GM19438 (cell line): ENCODE measurements around the gene AKAP7.
"Not testable (repeated sequence)": the region's sequence is repeated elsewhere in the genome, so short reads cannot be mapped to it uniquely, and the experiment has no call there.

Source experiments
- ATAC-seq: cut with Tn5 transposase; IDR thresholded peaks from one replicate; pipeline ENCODE4 v1.9.1; 2021; ENCODE audit warnings: low read depth; ENCODE audit not compliant: unreplicated experiment

AKAP7 gene

DNA sequence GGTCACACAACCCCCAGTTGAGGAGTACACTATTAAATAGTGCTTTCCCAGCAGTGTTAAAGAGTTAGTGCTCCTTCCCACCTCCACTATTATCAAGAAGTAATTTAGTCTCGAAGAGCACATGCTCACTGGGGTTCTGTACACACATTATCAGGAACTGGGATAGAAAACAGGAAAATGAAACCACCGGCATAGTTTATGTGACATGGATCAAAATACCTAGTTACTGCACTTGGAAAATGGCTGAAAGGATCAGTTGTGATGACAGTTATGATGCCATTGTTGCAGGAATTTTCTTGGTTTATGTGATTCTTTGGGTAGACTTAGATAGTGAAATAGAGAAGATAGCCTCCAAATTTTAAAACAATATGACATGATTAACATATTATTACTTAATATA lies 152.9 kb downstream of the AKAP7 start:
- no peak for ATAC-seq

DNA sequence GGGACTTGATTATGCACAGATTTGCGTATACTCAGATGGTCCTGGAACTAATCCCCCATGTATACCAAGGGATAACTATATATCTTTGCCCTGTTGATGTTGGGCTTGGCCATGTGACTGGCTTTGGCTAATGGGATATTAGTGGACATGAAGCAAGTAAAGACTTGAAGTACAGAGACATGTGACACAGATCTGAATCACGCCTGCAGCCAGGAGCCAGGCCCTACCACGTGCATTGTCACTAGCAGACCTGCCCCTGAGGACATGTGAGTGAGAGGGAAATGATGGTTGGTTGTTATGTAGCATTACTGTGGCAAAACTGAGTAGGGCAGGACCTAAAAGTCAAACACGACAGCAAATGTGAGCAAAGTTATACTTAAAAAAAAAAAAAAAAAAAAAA lies 155.7 kb downstream of the AKAP7 start:
- no peak for ATAC-seq

DNA sequence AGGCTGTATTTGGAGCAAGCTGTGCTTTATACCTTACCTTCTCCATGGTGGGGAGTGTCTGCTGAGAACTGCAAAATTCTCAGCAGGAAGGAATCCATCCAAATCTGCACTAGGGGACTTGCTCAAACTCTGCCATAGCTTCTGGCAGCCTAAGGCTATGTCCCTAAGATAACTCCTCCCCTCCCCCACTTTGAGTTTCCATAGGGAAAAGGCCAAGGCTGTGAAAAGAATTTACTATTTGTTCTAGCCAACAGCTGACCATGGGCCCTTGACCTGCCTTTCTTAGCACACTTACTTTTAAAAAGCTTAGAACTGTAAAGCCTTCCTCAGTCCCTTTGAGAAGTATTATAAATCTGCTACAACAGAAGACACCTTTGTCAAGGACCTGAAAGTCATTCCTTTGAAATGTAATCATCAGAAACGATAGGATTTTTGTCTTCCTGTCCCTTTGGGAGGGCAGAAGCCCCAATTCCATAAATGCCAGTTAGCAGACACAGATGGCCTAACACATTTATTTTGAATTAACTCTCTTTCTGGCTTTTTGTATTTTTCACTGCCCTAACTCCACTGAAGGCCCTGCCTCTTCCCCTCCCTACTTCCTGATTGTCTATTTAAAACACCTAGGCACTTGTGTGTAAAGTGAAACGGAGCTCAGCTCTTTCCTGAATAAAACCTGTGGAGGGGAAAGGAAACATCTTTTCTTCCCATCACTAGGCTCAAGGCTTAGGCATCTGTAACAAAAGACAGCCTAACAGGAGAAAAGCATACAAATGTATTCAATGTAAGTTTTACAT lies 157.1 kb downstream of the AKAP7 start:
- no peak for ATAC-seq

DNA sequence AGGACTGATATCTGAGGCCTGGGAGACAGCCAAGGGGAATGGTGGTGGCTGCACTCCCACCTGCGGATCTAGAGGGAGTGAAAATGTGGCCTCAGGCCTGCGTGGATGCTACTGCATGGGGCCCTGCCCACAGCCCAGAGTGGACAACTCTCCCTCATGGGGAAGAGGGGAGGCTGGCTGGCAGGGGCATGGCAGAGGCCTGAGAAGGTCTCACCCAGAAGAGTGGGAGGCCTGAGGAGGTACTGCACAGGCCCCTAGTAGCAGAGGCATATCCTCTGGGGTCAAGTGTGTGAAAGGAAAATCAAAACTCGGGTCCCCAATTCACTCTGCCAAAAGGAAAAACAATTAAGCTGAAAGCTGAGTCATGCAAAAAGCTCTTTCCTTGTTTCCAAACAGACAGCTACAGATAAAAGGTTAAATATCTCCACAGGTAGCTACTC lies 158.2 kb downstream of the AKAP7 start:
- ATAC-seq, result no peak

DNA sequence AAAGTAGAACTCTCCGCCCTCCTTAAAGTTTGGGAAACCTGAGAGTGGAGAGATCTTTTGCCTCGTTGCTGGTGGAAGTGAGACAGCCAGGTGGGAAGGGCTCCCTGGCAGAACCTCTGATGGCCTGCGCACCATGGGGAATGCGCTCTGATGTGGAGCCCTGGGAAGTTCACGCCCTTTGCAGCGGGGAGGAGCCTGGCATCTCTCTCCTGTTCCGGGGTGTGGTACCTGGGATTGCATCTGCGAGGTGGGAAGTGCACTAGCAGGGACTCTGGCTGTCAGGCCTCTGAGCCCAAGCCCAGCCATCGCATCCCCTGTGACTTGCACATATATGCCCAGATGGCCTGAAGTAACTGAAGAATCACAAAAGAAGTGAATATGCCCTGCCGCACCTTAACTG lies 159.8 kb downstream of the AKAP7 start:
- ATAC-seq, result no peak

DNA sequence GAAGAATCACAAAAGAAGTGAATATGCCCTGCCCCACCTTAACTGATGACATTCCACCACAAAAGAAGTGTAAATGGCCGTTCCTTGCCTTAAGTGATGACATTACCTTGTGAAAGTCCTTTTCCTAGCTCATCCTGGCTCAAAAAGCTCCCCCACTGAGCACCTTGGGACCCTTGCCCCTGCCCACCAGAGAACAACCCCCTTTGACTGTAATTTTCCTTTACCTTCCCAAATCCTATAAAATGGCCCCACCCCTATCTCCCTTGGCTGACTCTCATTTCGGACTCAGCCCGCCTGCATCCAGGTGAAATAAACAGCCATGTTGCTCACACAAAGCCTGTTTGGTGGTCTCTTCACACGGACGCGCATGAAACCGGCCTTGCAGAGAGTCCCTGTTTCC lies 165.6 kb downstream of the AKAP7 start:
- not testable (repeated sequence) for ATAC-seq

DNA sequence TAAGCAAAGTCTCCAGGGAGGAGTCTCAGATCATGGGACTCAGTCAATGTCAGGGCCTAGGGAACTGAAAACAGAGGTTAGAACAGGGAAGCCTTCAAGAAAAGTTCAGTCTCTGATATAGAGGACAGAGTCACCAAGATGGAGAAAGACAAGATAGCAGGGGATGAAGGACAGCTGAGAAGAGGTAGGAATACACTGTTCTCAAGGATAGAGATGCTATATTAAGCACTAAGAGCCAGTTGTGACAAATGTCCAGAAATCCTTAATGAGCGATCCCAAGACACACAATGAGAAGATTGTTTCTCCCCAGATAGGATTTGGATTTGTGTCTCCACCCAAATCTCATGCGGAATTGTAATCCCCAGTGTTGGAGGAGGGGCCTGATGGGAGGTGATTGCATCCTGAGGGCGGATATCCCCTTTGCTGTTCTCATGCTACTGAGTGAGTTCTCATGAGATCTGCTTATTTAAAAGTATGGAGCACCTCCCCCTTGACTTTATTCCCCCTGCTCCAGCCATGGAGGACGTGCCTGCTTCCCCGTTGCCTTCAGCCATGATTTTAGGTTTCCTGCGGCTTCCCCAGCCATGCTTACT lies 168.2 kb downstream of the AKAP7 start:
- ATAC-seq, result no peak

DNA sequence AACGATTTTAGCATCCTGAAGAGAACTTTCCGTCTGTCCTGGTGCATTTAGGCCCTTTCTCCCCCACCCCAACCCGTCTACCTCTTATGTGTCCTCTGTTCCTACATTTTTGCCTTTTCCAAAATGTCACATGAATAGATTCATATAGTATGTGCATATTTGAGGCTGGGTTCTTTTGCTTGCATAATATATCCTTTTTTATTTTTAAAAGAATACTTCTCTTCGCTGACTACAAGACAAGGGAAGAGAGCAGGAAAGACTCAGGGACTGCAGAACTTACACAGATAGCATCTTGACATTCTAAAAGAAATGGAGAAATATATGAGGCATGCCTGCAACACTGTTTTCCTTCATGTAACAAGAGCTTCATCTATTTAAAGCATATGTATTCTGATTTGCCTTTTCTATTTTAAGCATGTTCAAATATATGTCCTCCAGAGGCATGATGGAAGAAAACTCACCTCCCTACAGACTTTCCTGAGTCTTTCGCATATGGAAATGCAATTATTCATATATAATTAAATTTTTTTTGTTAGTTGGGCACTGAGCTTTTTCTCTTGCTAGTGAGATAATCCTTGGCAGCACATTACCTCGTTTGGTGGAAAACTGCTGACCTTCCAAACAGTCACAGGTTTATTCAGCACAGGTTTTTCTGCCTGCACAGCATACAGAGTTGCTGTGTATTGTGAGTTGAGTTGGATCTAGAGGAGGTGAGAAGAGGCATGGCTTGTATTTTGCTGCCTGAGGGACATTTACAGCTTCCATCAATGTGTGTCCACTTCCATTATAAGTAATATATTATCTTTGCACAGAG lies 170.0 kb downstream of the AKAP7 start:
- no peak for ATAC-seq

DNA sequence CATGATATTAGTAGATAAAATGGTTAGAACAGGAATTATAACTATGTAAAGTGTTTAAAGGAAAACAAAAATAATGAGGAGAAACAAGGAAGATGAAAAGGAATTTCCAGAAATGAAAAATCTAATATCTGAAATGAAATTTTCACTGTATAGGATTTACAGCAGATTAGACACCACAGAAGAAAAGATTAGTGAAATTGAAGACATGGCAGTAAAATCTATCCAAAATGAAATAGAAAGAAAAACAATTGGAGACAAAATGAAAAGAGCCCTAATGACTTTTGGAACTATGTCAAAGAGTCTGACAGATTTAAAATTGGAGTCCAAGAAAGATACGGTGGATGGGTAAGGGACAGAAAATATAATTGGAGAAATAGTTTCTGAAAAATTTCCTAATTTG lies 174.2 kb downstream of the AKAP7 start:
- no peak for ATAC-seq

DNA sequence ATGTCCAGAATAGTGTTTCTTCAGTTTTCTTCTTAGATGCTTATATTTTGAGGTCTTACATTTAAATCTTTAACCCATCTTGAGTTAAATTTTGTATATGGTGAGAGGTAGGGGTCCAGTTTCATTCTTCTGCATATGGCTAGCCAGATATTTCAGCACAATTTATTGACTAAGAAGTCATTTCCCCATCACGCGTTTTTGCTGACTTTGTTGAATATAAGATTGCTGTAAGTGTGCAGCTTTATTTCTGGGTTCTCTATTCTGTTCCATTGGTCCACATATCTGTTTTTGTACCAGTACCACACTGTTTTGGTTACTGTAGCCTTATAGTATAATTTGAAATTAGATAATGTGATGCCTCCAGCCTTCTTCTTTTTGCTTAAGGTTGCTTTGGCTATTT lies 179.6 kb downstream of the AKAP7 start:
- no peak for ATAC-seq

DNA sequence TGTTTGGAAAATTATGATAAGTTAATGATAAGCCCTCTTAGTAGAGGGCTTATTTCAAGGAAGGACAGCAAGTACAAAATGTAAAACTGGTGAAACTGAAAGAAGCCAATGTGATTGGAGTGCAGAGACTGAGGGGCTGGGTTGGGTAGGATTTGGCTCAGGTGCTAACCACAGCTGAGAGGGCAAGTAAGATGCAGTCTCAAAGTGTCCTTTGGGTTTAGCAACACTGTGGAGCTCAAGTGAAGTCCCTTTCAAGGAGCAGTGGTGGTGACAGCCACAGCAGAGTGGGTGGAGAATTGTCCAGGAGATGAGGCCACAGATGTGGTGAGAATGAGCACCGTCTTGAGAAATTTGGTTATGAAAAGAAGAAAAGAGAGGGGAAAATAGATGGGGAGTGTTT lies 181.4 kb downstream of the AKAP7 start:
- ATAC-seq, result no peak

DNA sequence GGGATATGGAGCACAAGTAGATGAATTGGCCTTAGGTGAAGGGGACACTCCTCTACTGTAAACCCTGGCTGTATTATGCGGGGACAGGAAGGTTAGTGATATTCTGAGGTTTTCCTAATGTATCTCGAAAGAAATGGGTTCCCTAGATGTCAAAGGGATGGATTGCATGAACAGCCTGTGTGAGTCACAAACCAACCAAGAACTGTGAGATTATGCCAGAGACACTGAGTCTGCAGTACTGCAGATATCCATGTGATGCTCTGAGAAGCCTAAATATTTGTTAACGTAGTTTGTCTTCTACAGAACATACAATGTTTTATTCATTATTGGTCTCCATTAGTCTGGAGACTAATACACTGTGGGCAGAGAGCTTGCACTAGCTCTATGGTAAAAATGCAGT lies 182.2 kb downstream of the AKAP7 start:
- ATAC-seq, result no peak

DNA sequence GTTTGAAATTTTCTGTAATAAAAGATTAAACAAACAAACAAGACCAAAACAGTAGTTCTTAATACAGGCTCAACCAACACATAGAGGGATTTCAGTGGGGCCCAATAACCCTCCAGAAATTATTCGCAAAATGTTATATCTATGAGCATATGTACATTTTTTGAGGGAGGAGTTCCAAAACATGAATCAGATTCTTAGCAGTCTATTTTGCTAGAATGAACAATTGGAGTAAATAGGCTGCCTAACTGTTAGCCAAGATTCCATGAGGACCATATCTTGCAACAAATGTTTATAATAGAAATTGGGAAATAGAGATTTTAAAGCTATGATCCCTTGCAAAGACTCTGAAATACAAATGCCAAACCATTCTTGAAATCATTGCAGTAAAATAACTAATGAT lies 186.3 kb downstream of the AKAP7 start:
- ATAC-seq, result no peak

DNA sequence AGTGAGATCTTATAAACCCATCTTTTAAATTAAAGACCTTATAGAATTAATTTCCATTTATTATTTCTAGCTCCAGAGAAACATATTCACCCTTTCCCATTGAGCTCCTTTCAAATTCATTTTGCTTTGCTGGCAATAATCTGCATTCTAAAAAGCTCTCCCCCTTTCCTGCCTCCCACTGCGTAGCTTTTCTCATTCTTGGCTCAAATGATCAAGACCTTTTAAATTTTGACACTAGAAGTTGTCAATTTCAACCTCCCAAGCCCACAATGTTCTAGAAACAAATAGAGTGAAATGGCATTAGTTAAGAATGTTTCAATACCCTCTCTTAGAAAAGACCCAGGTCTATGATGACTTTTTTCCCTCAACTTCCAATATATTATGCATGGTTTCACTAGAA lies 186.9 kb downstream of the AKAP7 start:
- no peak for ATAC-seq

DNA sequence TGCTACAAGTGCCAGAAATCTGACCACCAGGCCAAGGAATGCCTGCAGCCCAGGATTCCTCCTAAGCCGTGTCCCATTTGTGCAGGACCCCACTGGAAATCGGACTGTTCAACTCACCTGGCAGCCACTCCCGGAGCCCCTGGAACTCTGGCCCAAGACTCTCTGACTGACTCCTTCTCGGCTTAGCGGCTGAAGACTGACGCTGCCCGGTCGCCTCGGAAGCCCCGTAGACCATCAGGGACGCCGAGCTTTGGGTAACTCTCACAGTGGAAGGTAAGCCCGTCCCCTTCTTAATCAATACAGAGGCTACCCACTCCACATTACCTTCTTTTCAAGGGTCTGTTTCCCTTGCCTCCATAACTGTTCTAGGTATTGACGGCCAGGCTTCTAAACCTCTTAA lies 190.4 kb downstream of the AKAP7 start:
- ATAC-seq, result not testable (repeated sequence)

DNA sequence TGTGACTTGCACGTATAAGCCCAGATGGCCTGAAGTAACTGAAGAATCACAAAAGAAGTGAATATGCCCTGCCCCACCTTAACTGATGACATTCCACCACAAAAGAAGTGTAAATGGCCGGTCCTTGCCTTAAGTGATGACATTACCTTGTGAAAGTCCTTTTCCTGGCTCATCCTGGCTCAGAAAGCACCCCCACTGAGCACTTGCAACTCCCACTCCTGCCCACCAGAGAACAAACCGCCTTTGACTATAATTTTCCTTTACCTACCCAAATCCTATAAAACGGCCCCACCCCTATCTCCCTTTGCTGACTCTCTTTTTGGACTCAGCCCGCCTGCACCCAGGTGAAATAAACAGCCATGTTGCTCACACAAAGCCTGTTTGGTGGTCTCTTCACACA lies 193.5 kb downstream of the AKAP7 start:
- not testable (repeated sequence) for ATAC-seq

DNA sequence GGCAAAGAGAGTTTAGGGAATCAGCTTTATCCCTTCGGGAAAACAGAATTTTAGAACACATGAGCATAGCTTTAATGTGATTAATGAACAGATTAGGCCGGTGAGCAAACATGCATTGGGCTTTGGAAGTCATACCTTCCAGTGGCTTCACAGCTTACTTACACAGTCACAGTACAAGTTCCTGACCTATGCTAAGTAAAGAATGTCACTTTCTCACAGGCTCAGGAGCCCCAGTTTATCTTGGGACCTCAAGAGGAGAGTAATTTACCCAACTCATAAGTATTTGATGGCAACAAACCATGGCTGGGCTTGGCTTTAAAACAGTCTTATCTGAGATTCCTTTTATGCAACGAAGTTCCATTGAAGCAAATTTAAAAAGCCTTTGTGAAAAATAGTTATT lies 195.9 kb downstream of the AKAP7 start:
- ATAC-seq, result no peak

DNA sequence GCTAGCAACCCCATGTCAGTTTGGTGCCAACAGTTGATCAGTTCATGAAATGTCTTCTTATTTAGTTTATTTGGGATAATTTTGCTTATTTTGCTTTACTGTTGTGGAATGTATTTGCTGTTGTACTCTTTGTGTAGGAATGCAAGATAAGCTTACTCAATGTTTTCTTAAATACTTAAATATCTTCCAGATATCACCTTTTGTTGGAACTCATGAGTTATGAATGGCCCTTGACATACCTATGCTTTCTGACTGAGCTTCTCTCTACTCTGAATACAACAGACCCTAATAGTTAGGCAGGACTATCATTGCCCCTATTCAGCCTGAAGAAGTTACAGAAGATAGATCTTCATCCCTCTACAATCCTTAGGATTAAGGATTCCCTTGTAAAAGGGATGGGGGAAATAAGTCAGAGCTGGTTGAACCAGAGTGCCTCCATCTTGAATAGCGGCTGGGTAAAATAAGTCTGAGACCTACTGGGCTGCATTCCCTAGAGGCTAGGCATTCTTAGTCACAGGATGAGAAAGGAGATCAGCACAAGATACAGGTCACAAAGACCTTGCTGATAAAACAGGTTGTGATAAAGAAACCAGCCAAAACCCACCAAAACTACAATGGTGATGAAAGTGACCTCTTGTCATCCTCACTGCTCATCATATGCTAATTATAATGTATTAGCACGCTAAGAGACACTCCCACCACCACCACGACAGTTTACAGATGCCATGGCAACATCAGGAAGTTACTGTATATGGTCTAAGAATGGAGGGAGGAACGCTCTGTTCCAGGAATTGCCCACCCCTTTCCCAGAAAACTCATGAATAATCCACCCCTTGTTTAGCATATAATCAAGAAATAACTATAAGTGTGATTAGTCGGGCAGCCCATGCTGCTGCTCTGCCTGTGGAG lies 196.9 kb downstream of the AKAP7 start:
- no peak for ATAC-seq
